IMR-90 (cell line): Measurements from ENCODE around the gene FNIP1. TPM values are rescaled to one million over a fixed set of nuclear protein-coding genes. Genes with fewer than 3 reads are reported as not detected.
A peak's percentile ranks its signal among the peaks of the same experiment; 100 is the strongest.

ENCODE experiments used
- ATAC-seq: fragments of 200-7000 bp; cut with Tn5 transposase; 2 replicates; pipeline ENCODE4 v1.9.1; 2020; ENCODE audit warnings: low read depth, mild to moderate bottlenecking, moderate library complexity
- BruUV-seq: library from RNA; stranded (reverse); fragments of 400-500 nt; replicated peaks from 2 replicates; lab custom pipeline; 2021; lab: Mats Ljungman, UMichigan
- CTCF ChIA-PET: fragments of 300-600 bp; formaldehyde crosslinking; extraction: SDS; loops from one replicate; lab custom pipeline; 2021; ENCODE audit warnings: antibody characterized with exemption; lab: Yijun Ruan, JAX
- POLR2A ChIA-PET: fragments of 300-600 bp; sonication (Branson Sonifier 250); formaldehyde crosslinking; loops from one replicate; lab custom pipeline; 2022; ENCODE audit warnings: antibody characterized with exemption; ENCODE audit not compliant: unreplicated experiment; lab: Charles Lee
- DNase-seq: peaks from one replicate; pipeline ENCODE4 v3.0.0; 2013
- H2AFZ ChIP-seq: replicated peaks from 2 replicates; pipeline ENCODE3; 2013; ENCODE audit warnings: low read length, mild to moderate bottlenecking; ENCODE audit not compliant: poor library complexity
- H2AK5ac ChIP-seq: 2 replicates; pipeline ENCODE4 v1.6.1; 2013; ENCODE audit warnings: low read depth, low read length, inconsistent platforms
- H2AK9ac ChIP-seq: replicated peaks from 2 replicates; pipeline ENCODE3; 2013; ENCODE audit warnings: mild to moderate bottlenecking, low read depth, low read length, moderate library complexity; ENCODE audit not compliant: poor library complexity
- H2BK120ac ChIP-seq: 2 replicates; pipeline ENCODE4 v1.6.1; 2013; ENCODE audit warnings: low read depth, low read length, inconsistent platforms
- H2BK15ac ChIP-seq: 3 replicates; pipeline ENCODE4 v1.6.1; 2013; ENCODE audit warnings: low read depth, low read length, inconsistent platforms
- H2BK20ac ChIP-seq: 2 replicates; pipeline ENCODE4 v1.6.1; 2013; ENCODE audit warnings: low read depth, mild to moderate bottlenecking, inconsistent platforms, low read length, moderate library complexity
- H2BK5ac ChIP-seq: 2 replicates; pipeline ENCODE4 v1.6.1; 2013; ENCODE audit warnings: mild to moderate bottlenecking, low read depth, low read length, inconsistent platforms; ENCODE audit not compliant: poor library complexity, severe bottlenecking
- H3K14ac ChIP-seq: replicated peaks from 2 replicates; pipeline ENCODE4 v1.6.1; 2013; ENCODE audit warnings: low read depth, low read length, inconsistent platforms
- H3K18ac ChIP-seq: 2 replicates; pipeline ENCODE4 v1.6.1; 2013; ENCODE audit warnings: low read depth, low read length, control low read depth
- H3K23ac ChIP-seq: 2 replicates; pipeline ENCODE4 v1.6.1; 2013; ENCODE audit warnings: low read depth, low read length, inconsistent platforms
- H3K27ac ChIP-seq: 2 replicates; pipeline ENCODE4 v1.5.1; 2013; ENCODE audit warnings: mild to moderate bottlenecking, control low read depth, low read length; ENCODE audit not compliant: insufficient read depth
- H3K27me3 ChIP-seq: 2 replicates; pipeline ENCODE4 v1.6.1; 2013; ENCODE audit warnings: low read length; ENCODE audit not compliant: control insufficient read depth, insufficient read depth
- H3K36me3 ChIP-seq: 2 replicates; pipeline ENCODE4 v1.6.1; 2013; ENCODE audit warnings: low read length, mixed read lengths; ENCODE audit not compliant: control insufficient read depth, insufficient read depth
- H3K4ac ChIP-seq: 2 replicates; pipeline ENCODE4 v1.6.1; 2013; ENCODE audit warnings: low read depth, low read length, inconsistent platforms
- H3K4me1 ChIP-seq: 2 replicates; pipeline ENCODE4 v1.6.1; 2013; ENCODE audit warnings: low read length, mixed read lengths; ENCODE audit not compliant: control insufficient read depth, insufficient read depth
- H3K4me2 ChIP-seq: 2 replicates; pipeline ENCODE4 v1.6.1; 2013; ENCODE audit warnings: low read depth, mild to moderate bottlenecking, control low read depth, low read length, moderate library complexity
- H3K4me3 ChIP-seq: 2 replicates; pipeline ENCODE4 v1.5.1; 2013; ENCODE audit warnings: low read depth, mild to moderate bottlenecking, control low read depth, low read length, moderate library complexity; ENCODE audit not compliant: insufficient read depth
- H3K56ac ChIP-seq: 2 replicates; pipeline ENCODE4 v1.6.1; 2013; ENCODE audit warnings: low read length, inconsistent platforms; ENCODE audit not compliant: insufficient read depth; ENCODE audit errors: extremely low read depth
- H3K79me1 ChIP-seq, 2 experiments: 2 replicates each; pipeline ENCODE4 v1.6.1; 2013; ENCODE audit warnings: low read length in 2 of 2, inconsistent platforms in 1 of 2, low read depth in 1 of 2
- H3K9ac ChIP-seq: 2 replicates; pipeline ENCODE4 v1.6.1; 2013; ENCODE audit warnings: low read depth, low read length, control low read depth
- H3K9me1 ChIP-seq: 2 replicates; pipeline ENCODE4 v1.6.1; 2013; ENCODE audit warnings: low read length, inconsistent platforms; ENCODE audit not compliant: insufficient read depth
- H3K9me3 ChIP-seq: 2 replicates; pipeline ENCODE4 v1.6.1; 2013; ENCODE audit warnings: low read length; ENCODE audit not compliant: control insufficient read depth, insufficient read depth
- H4K20me1 ChIP-seq: 2 replicates; pipeline ENCODE4 v1.6.1; 2013; ENCODE audit warnings: low read length, inconsistent platforms; ENCODE audit not compliant: insufficient read depth
- H4K5ac ChIP-seq: 2 replicates; pipeline ENCODE4 v1.6.1; 2013; ENCODE audit warnings: mild to moderate bottlenecking, low read depth, low read length, control low read depth
- H4K8ac ChIP-seq, 2 experiments: 2 replicates each; pipeline ENCODE4 v1.6.1; 2013; ENCODE audit warnings: low read depth in 2 of 2, low read length in 2 of 2, control low read depth in 1 of 2, inconsistent platforms in 1 of 2
- H4K91ac ChIP-seq: 2 replicates; pipeline ENCODE4 v1.6.1; 2013; ENCODE audit warnings: low read depth, low read length, inconsistent platforms; ENCODE audit not compliant: insufficient read depth
- CEBPB ChIP-seq: IDR thresholded peaks from 2 replicates; pipeline ENCODE4 v1.6.1; 2012; ENCODE audit warnings: low read depth, low read length, improper control_type of control experiment
- ELK1 ChIP-seq: fragments of 150-350 bp; IDR thresholded peaks from 2 replicates; pipeline ENCODE4 v1.6.1; 2016; ENCODE audit warnings: low read depth, mild to moderate bottlenecking, low read length, moderate library complexity, borderline replicate concordance
- SMC3 ChIP-seq: fragments of 150-350 bp; IDR thresholded peaks from 2 replicates; pipeline ENCODE4 v1.6.1; 2016; ENCODE audit warnings: low read depth, mild to moderate bottlenecking, antibody characterized with exemption, low read length, moderate library complexity
- USF2 ChIP-seq: fragments of 150-350 bp; IDR thresholded peaks from 2 replicates; pipeline ENCODE4 v1.6.1; 2017; ENCODE audit warnings: mild to moderate bottlenecking, antibody characterized with exemption, low read length, low read depth
- WGBS, 2 experiments: methylation state at CpG; one replicate each; pipeline versions ENCODE4 v1.1.5 to v1.1.7; 2013; ENCODE audit warnings: missing lambda C conversion rate in 2 of 2; ENCODE audit not compliant: insufficient read length in 1 of 2; ENCODE audit errors: extremely low coverage in 2 of 2; 5-methylcytosine and 5-hydroxymethylcytosine counted together
- dilution Hi-C: fragments of 300-500 bp; cut with HindIII; formaldehyde crosslinking; loops from one replicate; pipeline ENCODE4 v1.14.3; 2018; ENCODE audit warnings: low sequenced_read_pairs; ENCODE audit not compliant: unreplicated experiment
- in situ Hi-C: fragments of 300-500 bp; cut with MboI; formaldehyde crosslinking; loops from 3 replicates; pipeline ENCODE4 v1.14.3; 2019; ENCODE audit warnings: low sequenced_read_pairs, inconsistent platforms, mixed read lengths
- intact Hi-C: fragments of 100-400 bp; cut with micrococcal nuclease; formaldehyde crosslinking; loops from 2 replicates; pipeline ENCODE4 v1.10.0; 2022
- polyA plus RNA-seq, 3 experiments: library from polyadenylated mRNA; depleted of rRNA; stranded (reverse); fragments of >200 nt; gene quantifications; 2 replicates each; pipeline ENCODE4 v1.2.3, GENCODE V29; 2012; ENCODE audit warnings: low replicate concordance in 1 of 3
- total RNA-seq: library from RNA; depleted of rRNA; stranded (reverse); fragments of >200 nt; gene quantifications from 2 replicates; pipeline ENCODE4 v1.2.3, GENCODE V29; 2012

Gene FNIP1
- total and polyA plus RNA-seq, 2 of the 4 experiments (the other 2 are of a cell fraction) = 5.6 to 34.1 TPM

- TF ChIP-seq USF2 = peak; percentile 57
- 0 out of 2 replicates have a peak, but pooled peaks have one; percentile 8 for TF ChIP-seq SMC3
These were observed 681 bp downstream of the FNIP1 start (continued) for GRCh38 chr5:131795879-131796792.

GRCh38 chr5:131795228-131795627 is 1.6 kb downstream of the FNIP1 start:
- Histone ChIP-seq H2AK9ac (no peak overlapping the region), H2BK20ac (no peak overlapping the region), H3K9me1 (no peaks in the 10 kb centered on the region), H3K4me3 (peak overlapping the region; percentile 88), H4K20me1 (peaks cover 56% of the 10 kb centered on the region), H3K27me3 (no peaks in the 10 kb centered on the region), H3K36me3 (peaks cover 2% of the 10 kb centered on the region; the same call in 1 of the 2 replicates), H3K23ac (no peak overlapping the region; the same call in 1 of the 2 replicates), H3K27ac (no peak overlapping the region), H3K56ac (no peak overlapping the region), H2AK5ac (no peak overlapping the region), H3K79me1 (peaks cover 0 to 35% of the 10 kb centered on the region in 2 experiments), H3K4me2 (peak overlapping the region; percentile 70), H4K8ac (no peak overlapping the region), H4K91ac (no peak overlapping the region), H3K9me3 (no peaks in the 10 kb centered on the region), H2BK15ac (no peak overlapping the region), H3K14ac (no peak overlapping the region), H4K5ac (no peak overlapping the region), H2BK120ac (no peak overlapping the region), H2BK5ac (no peak overlapping the region), H3K9ac (peak overlapping the region; percentile 94; the same call in 1 of the 2 replicates), H3K4ac (no peak overlapping the region), H3K4me1 (peaks cover 2% of the 10 kb centered on the region), H2AFZ (no peak overlapping the region), H3K18ac (no peak overlapping the region)
- ChIA-PET POLR2A (no interaction called here), CTCF (no interaction called here)
- no peak for ATAC-seq
- DNase-seq = no peak
- BruUV-seq = no TSS peak
- TF ChIP-seq CEBPB (peak; percentile 98), ELK1 (no peak)
- in situ Hi-C loops = no loop called here
- WGBS, 2 experiments = no CpG with 5 or more reads among the region's 6 CpGs
- dilution Hi-C loops = no loop called here
- intact Hi-C loops = loop anchor here (1.0 to 10.0 kb wide), 3 partner anchors 43 to 360 kb away; no protein-coding TSS in a partner anchor
